ENCODE measurements around the gene COL28A1. TPM values are rescaled to one million over a fixed set of nuclear protein-coding genes. Genes with fewer than 3 reads are reported as not detected.
"Not testable (repeated sequence)": the region's sequence is repeated elsewhere in the genome, so short reads cannot be mapped to it uniquely, and the experiment has no call there.

Gene COL28A1
- total RNA-seq, 1 experiment from 2014 or later: 0.08 TPM

DNA sequence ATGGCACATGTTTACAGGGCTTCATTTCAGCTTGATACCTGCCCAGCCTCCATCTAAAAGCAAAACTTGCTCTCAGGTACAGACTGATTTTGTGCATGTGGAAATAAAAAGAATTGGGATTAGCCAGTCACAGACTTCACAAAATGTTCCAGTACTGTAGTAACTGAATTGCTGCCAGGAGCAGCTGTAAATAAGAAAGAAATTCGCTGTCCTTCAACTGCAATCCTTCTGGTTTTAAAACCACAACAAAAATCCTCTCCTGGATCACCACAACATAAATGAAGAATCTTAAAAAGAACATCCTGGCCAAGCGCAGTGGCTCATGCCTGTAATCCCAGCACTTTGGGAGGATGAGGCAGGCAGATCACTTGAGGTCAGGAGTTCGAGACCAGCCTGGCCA lies 27.1 kb upstream of the COL28A1 start:
- no peak for DNase-seq (ENCODE audit: low spot score)

DNA sequence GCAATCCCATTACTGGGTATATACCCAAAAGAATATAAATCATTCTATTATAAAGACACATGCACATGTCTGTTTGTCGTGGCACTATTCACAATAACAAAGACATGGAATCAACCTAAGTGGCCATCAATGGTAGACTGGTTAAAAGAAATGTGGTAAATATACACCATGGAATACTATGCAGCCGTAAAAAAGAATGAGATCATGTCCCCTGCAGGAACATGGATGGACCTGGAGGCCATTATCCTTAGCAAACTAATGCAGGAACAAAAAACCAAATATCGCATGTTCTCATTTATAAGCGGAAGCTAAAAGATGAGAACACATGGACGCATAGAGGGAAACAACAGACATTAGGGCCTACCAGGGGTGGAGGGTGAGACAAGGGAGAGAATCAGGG lies 25.9 kb upstream of the COL28A1 start:
- DNase-seq (ENCODE audit: low spot score): not testable (repeated sequence)

- DNase-seq (ENCODE audit: low spot score): no peak
Measured at GRCh38 chr7:7557252-7557651, 21.6 kb upstream of the COL28A1 start.

- no peak for DNase-seq (ENCODE audit: low spot score)
Measured at GRCh38 chr7:7556852-7557251, 21.2 kb upstream of the COL28A1 start.

DNA sequence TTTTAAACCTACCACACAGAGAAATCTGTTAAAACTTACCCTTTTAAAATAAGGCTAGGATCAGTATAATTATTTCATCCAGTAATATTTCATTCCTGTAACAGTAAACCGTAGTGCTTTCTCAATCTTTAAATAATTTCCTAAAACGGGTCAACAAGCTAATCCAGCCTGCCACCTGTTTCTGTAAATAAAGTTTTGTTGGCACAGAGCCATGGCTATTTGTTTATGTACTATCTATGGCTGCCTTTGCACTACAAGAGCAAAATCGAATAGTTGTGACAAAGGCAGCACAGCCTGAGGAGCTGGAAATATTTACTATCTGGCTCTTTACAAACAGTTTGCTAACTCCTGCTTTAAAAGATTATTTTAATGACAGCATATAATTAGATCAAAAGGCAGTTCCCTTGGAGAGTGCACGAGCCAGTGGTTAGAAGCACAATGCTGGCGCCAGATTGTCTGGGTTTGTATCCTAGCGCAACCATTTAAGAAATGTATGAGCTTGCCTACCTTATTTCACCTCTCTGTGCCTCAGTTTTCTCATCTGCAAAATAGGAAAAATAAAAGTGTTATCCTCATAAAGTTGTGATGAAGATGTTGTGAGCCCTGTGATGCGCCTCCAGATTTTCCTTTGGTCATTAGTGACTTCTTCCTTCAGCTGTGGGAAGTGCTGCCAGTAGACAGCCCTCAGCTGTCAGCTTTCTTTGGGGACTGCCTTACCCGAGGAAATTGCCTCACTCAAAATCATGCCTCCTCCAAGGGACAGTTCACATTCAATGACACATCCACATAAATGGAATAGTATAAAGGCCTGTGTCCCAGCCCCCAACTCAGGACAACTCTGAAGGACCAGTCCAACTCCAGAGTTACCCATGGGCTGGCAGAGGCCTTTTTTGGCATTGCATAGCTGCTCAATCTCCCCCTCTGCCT lies 19.2 kb upstream of the COL28A1 start:
- DNase-seq (ENCODE audit: low spot score): no peak

- DNase-seq (ENCODE audit: low spot score): no peak
Measured at GRCh38 chr7:7554021-7554432, 18.4 kb upstream of the COL28A1 start.

DNA sequence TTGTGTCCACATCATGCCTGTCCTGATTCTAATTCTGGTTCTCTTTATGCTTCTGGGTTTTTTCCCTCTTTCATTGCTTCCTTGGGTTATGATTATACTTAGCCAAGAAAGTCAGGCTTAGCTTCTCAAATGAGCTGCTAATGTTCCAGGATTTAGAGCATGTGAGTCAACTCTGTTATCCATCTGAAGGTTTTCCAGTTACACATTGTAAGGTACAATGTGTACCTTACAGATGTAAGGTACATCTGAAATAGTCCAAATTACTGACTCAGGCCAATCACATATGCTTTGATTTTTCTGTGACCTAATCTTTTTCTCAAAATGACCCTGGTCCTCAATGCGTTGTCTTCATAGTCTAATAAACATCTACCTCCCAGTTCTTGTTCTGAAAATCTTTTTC lies 17.7 kb upstream of the COL28A1 start:
- DNase-seq (ENCODE audit: low spot score): no peak

- DNase-seq (ENCODE audit: low spot score): no peak
Measured at GRCh38 chr7:7552199-7552598, 16.5 kb upstream of the COL28A1 start.

- DNase-seq (ENCODE audit: low spot score): no peak
Measured at GRCh38 chr7:7550663-7551062, 15.0 kb upstream of the COL28A1 start.

DNA sequence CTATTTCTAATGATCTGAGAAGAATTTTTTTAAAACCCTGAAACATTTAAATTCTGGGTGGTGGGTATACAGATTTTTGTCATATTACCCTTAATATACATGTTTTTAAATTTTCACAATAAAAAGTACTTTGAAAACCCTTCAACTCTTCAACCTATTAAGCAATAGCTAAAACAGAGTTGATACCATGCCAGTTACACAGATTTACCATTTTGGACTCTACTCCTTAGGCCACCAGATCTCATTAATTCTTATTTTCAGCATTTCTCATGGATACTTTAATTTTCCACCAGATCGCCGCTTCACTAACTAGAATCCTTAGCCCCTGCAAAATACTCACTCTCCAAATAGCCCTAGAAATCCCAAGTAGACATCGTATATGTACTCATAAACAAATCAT lies 12.7 kb upstream of the COL28A1 start:
- no peak for DNase-seq (ENCODE audit: low spot score)

- no peak for DNase-seq (ENCODE audit: low spot score)
Measured at GRCh38 chr7:7542251-7542835, 6.7 kb upstream of the COL28A1 start.

- DNase-seq (ENCODE audit: low spot score): no peak
Measured at GRCh38 chr7:7539711-7540110, 4.0 kb upstream of the COL28A1 start.

GRCh38 chr7:7539152-7539551 lies 3.5 kb upstream of the COL28A1 start:
- DNase-seq (ENCODE audit: low spot score): no peak

DNA sequence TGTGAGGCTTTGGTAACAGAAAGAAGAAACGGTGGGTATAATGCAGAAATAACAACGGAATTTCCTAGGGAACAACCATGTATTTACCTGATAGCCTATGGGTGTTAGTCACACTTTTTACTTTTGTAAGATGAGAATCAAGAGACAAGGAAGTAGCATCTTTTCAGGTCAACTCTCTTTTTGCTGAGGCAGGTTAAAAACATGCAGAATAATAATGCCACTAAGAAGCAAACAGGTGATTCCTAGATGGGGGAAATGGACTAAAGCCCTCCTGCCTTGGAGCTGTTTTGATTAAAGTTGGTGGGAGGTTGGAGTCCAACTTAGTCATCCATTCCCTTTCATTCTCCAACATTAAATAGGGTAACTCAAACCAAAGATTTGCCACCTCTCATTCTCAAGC lies 2.0 kb upstream of the COL28A1 start:
- no peak for DNase-seq (ENCODE audit: low spot score)

GRCh38 chr7:7536396-7537019 lies 835 bp upstream of the COL28A1 start:
- DNase-seq (ENCODE audit: low spot score): no peak

- DNase-seq (ENCODE audit: low spot score): no peak
Measured at GRCh38 chr7:7533831-7534430, 1.7 kb downstream of the COL28A1 start.

DNA sequence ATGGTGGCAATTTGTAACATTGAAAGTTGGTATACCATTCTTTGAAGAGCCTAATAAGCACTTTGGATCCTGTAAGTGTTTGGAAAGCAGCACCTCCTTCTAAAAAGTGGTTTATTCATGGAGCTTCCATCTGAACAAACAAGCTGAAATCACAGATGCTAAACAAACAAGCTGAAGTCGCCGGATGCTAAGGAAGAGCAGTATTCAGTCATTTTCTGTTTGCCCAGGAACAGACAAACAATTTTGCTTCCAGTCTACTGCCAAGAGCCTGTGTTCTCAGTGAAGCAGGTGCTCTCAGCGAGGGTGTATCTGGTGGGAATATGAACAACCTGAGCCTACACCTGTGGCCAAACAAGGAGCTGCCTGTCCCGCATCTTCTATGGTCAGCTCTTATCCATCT lies 6.3 kb downstream of the COL28A1 start:
- DNase-seq (ENCODE audit: low spot score): no peak

GRCh38 chr7:7527047-7527446 lies 8.6 kb downstream of the COL28A1 start:
- no peak for DNase-seq (ENCODE audit: low spot score)

- no peak for DNase-seq (ENCODE audit: low spot score)
Measured at GRCh38 chr7:7526006-7526405, 9.7 kb downstream of the COL28A1 start.

DNA sequence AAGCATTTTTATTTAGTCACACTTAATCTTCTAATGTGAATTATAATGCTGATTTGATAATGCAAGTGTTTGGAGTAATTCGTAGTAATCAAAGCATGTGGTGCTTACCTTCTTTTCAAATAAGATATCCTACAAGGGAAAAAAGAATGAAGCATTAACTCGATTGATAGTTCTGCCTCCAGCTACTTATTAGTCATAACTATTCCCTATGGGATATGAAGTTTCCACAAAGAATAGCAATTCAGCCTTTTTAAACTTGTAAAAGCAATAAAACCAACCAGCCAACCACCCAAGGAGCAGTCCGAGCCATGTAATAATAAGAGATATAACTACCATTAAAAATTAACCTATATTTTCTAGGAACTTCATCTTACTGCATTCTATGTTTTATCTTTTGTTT lies 11.6 kb downstream of the COL28A1 start:
- no peak for DNase-seq (ENCODE audit: low spot score)

DNA sequence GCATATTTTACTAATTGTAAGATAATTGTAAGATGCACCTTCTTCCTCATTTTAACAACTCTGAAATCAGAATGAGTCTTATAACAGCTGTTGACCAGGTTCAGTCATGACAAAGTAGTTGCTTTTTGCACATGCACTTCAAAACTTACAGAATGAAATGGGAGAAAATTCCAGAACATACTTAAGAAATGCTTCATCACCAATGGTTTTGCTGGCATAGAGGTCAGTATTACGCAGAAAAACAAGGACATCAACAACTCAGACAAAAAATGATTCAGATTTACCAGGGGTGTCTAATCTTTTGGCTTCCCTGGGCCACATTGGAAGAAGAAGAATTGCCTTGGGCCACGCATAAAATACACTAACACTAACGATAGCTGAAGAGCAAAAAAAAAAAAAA lies 13.3 kb downstream of the COL28A1 start:
- DNase-seq (ENCODE audit: low spot score): no peak

GRCh38 chr7:7521259-7521658 lies 14.4 kb downstream of the COL28A1 start:
- no peak for DNase-seq (ENCODE audit: low spot score)
